Caco-2 (cell line): Measurements from ENCODE around the gene MTHFSD. TPM values are rescaled to one million over a fixed set of nuclear protein-coding genes. Genes with fewer than 3 reads are reported as not detected.

Experiments used
- BruUV-seq: library from RNA; stranded (reverse); fragments of 400-500 nt; replicated peaks from 2 replicates; lab custom pipeline; 2021; lab: Mats Ljungman, UMichigan
- CTCF ChIA-PET: fragments of 300-600 bp; sonication (Branson Sonifier 250); formaldehyde crosslinking; loops from one replicate; lab custom pipeline; 2022; ENCODE audit warnings: antibody characterized with exemption; lab: Charles Lee
- POLR2A ChIA-PET: fragments of 300-600 bp; sonication (Branson Sonifier 250); formaldehyde crosslinking; loops from one replicate; lab custom pipeline; 2022; ENCODE audit warnings: antibody characterized with exemption; lab: Charles Lee
- DNase-seq, 2 experiments: peaks; one replicate each; pipeline versions ENCODE4 v3.0.0 to v3.0.0-alpha.2; 2020 to 2022
- H3K27me3 ChIP-seq: replicated peaks from 2 replicates; pipeline ENCODE4 v1.6.0; 2011; ENCODE audit warnings: low read length; ENCODE audit not compliant: control insufficient read depth, insufficient read depth
- H3K36me3 ChIP-seq: 2 replicates; pipeline ENCODE4 v1.5.1; 2011; ENCODE audit warnings: low read length; ENCODE audit not compliant: control insufficient read depth, insufficient read depth
- H3K4me1 ChIP-seq: fragments of 250-450 bp; sonication (Bioruptor Pico); 2 replicates; pipeline ENCODE4 v1.5.1; 2020; ENCODE audit warnings: mild to moderate bottlenecking
- H3K4me3 ChIP-seq: 2 replicates; pipeline ENCODE4 v1.5.1; 2011; ENCODE audit warnings: low read depth, mild to moderate bottlenecking, control low read depth, low read length
- H3K9me3 ChIP-seq: fragments of 250-450 bp; sonication (Bioruptor Pico); 2 replicates; pipeline ENCODE4 v1.5.1; 2020; ENCODE audit warnings: mild to moderate bottlenecking, moderate library complexity
- H3K27ac Mint-ChIP-seq: one replicate; pipeline ENCODE4 v1.8.0; 2022; ENCODE audit warnings: mixed read lengths; ENCODE audit not compliant: unreplicated experiment
- H3K27me3 Mint-ChIP-seq: one replicate; pipeline ENCODE4 v1.8.0; 2022; ENCODE audit warnings: mixed read lengths; ENCODE audit not compliant: insufficient read depth, unreplicated experiment
- H3K36me3 Mint-ChIP-seq: one replicate; pipeline ENCODE4 v1.8.0; 2022; ENCODE audit warnings: mild to moderate bottlenecking, mixed read lengths; ENCODE audit not compliant: insufficient read depth, unreplicated experiment
- H3K4me1 Mint-ChIP-seq: one replicate; pipeline ENCODE4 v1.8.0; 2022; ENCODE audit warnings: low read depth, mixed read lengths; ENCODE audit not compliant: unreplicated experiment
- H3K4me3 Mint-ChIP-seq: one replicate; pipeline ENCODE4 v1.8.0; 2022; ENCODE audit warnings: mild to moderate bottlenecking, moderate library complexity, mixed read lengths; ENCODE audit not compliant: unreplicated experiment
- H3K9me3 Mint-ChIP-seq: one replicate; pipeline ENCODE4 v1.8.0; 2022; ENCODE audit warnings: mixed read lengths; ENCODE audit not compliant: unreplicated experiment
- CTCF ChIP-seq, 2 experiments: fragments of 200-600 bp in 1 of 2; IDR thresholded peaks; 1 replicate in 1 of 2; 2 replicates in 1 of 2; pipeline versions ENCODE4 v1.5.1 to v1.8.0; 2011 to 2022; ENCODE audit warnings: antibody characterized with exemption in 1 of 2, control low read depth in 1 of 2, inconsistent platforms in 1 of 2, low read depth in 1 of 2, low read length in 1 of 2, mild to moderate bottlenecking in 1 of 2, moderate library complexity in 1 of 2; ENCODE audit not compliant: insufficient read depth in 1 of 2, severe bottlenecking in 1 of 2, unreplicated experiment in 1 of 2
- intact Hi-C: fragments of 100-400 bp; cut with micrococcal nuclease; formaldehyde crosslinking; loops from one replicate; pipeline ENCODE4 v1.10.0; 2022; ENCODE audit not compliant: unreplicated experiment
- total RNA-seq: library from RNA; stranded (reverse); gene quantifications from 2 replicates; pipeline ENCODE4 v1.2.3, GENCODE V29; 2022

MTHFSD gene
- total RNA-seq, 1 experiment from 2014 or later, result 33.0 TPM

- Histone ChIP-seq H3K4me3 (no peak overlapping the region), H3K4me1 (peaks cover 12% of the 10 kb centered on the region; the same call in 1 of the 2 replicates), H3K27me3 (no peaks in the 10 kb centered on the region), H3K9me3 (no peaks in the 10 kb centered on the region), H3K36me3 (no peaks in the 10 kb centered on the region)
- no peak for DNase-seq
- Mint-ChIP-seq H3K4me1 (peaks cover 12% of the 10 kb centered on the region), H3K9me3 (no peaks in the 10 kb centered on the region), H3K4me3 (no peak overlapping the region), H3K36me3 (peaks cover 10% of the 10 kb centered on the region), H3K27me3 (peaks cover 5% of the 10 kb centered on the region), H3K27ac (no peak overlapping the region)
- no TSS peak for BruUV-seq
- intact Hi-C loops, result no loop called here
- no peak for TF ChIP-seq CTCF (IDR thresholded peaks at IDR 0.05; ENCODE audit: insufficient read depth in 1 of 2, low read depth in 1 of 2, low read length in 1 of 2, severe bottlenecking in 1 of 2, unreplicated experiment in 1 of 2)
- POLR2A ChIA-PET, result no interaction called here
- CTCF ChIA-PET, result no interaction called here
Measured at GRCh38 chr16:86572041-86572521, 17.0 kb upstream of the MTHFSD start.

GRCh38 chr16:86571530-86571915 lies 16.5 kb upstream of the MTHFSD start:
- intact Hi-C loops, result no loop called here
- no TSS peak for BruUV-seq
- peaks cover 12% of the 10 kb centered on the region for H3K4me1 Mint-ChIP-seq
- no peak overlapping the region for H3K27ac Mint-ChIP-seq
- H3K36me3 Mint-ChIP-seq, result peaks cover 10% of the 10 kb centered on the region
- POLR2A ChIA-PET, result no interaction called here
- no peaks in the 10 kb centered on the region for H3K9me3 ChIP-seq
- no peak overlapping the region for H3K4me3 Mint-ChIP-seq
- peaks cover 5% of the 10 kb centered on the region for H3K27me3 Mint-ChIP-seq
- CTCF ChIA-PET, result interaction anchor here (0.6 kb wide), 1 partner anchor 528 kb away, joined by 3 read pairs; no protein-coding TSS in a partner anchor
- no peak overlapping the region for H3K4me3 ChIP-seq
- TF ChIP-seq CTCF (IDR thresholded peaks at IDR 0.05; ENCODE audit: insufficient read depth in 1 of 2, low read depth in 1 of 2, low read length in 1 of 2, severe bottlenecking in 1 of 2, unreplicated experiment in 1 of 2), result no peak
- peaks cover 6% of the 10 kb centered on the region; the same call in 1 of the 2 replicates for H3K4me1 ChIP-seq
- no peaks in the 10 kb centered on the region for H3K36me3 ChIP-seq
- H3K9me3 Mint-ChIP-seq, result no peaks in the 10 kb centered on the region
- H3K27me3 ChIP-seq, result no peaks in the 10 kb centered on the region
- no peak for DNase-seq

DNA sequence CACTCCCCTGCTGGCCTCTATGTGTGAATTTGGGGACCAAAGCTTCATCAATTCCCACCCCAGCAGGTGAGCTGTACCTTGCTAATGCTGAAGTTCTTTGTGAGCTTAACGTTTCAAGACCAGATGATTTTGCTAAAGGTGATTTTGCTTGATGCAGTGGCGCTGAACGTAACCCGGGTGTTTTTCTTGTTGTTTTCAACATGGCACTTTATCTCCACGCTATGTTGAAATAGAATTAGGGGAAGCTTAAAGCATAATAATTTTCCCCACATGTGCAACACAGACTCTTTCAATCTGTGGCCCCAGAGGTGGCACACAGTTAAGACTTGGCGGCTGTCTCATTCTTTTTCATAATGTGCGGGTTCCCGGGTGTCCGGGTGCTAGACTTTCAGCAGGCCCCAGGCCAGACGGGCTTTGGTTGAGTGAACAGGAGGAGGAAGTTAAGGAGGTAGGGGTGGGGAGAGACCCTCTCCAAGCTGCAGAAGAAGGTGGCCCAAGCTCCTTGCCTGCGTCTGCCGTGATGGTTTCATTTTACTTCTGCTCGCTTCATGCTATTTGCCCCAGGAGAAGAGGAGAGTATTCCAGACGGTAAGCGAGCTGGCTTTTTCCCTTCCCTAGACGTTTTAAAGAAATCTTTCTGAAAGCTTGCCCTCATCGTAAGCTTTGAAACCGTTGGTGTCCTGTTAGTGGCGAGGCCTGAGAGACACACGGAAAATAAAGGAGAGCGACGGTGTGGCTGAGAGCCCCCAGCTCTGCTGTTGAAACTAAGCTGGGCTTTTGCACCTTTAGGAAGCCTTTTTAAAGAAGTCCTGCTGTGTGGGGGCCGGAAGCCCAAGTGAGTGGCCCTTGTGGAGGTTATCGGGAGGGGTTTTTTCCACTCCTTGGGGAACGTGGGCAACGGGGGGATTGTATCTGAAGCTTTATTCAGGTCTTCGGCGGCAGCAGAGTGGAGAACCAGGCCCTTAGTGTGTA lies 15.8 kb upstream of the MTHFSD start:
- BruUV-seq, result no TSS peak
- no peak overlapping the region for H3K4me3 ChIP-seq
- H3K4me1 ChIP-seq, result peaks cover 5% of the 10 kb centered on the region; the same call in 1 of the 2 replicates
- H3K36me3 ChIP-seq, result no peaks in the 10 kb centered on the region
- no peak for TF ChIP-seq CTCF (IDR thresholded peaks at IDR 0.05; ENCODE audit: insufficient read depth in 1 of 2, low read depth in 1 of 2, low read length in 1 of 2, severe bottlenecking in 1 of 2, unreplicated experiment in 1 of 2)
- Mint-ChIP-seq H3K27ac (no peak overlapping the region), H3K27me3 (peaks cover 2% of the 10 kb centered on the region), H3K36me3 (peaks cover 3% of the 10 kb centered on the region), H3K9me3 (no peaks in the 10 kb centered on the region), H3K4me3 (no peak overlapping the region), H3K4me1 (peaks cover 6% of the 10 kb centered on the region)
- no peaks in the 10 kb centered on the region for H3K9me3 ChIP-seq
- ChIA-PET POLR2A (no interaction called here), CTCF (interaction anchor here (0.6 kb wide), 1 partner anchor 529 kb away, joined by 3 read pairs; no protein-coding TSS in a partner anchor)
- no peaks in the 10 kb centered on the region for H3K27me3 ChIP-seq
- intact Hi-C loops, result no loop called here
- DNase-seq, result no peak
